ENCODE results near the gene PPM1A.

The PPM1A gene

GRCh38 chr14:60249321-60250256, 568 bp downstream of the PPM1A start:
- H3K27me3 ChIP-seq (ENCODE audit: insufficient read depth, low read depth, severe bottlenecking) = no peaks in the 10 kb centered on the region
- H3K27ac ChIP-seq = peak overlapping the region; percentile 91
- peaks cover 10% of the 10 kb centered on the region for H3K36me3 ChIP-seq
- H3K9me3 ChIP-seq (ENCODE audit: severe bottlenecking) = no peaks in the 10 kb centered on the region
- no peak for TF ChIP-seq CTCF (IDR thresholded peaks at IDR 0.05; ENCODE audit: low read depth, low read length)
- DNase-seq = peak; percentile 83
- peak overlapping the region; percentile 91 for H3K4me3 ChIP-seq (ENCODE audit: low read depth, low read length)

DNA sequence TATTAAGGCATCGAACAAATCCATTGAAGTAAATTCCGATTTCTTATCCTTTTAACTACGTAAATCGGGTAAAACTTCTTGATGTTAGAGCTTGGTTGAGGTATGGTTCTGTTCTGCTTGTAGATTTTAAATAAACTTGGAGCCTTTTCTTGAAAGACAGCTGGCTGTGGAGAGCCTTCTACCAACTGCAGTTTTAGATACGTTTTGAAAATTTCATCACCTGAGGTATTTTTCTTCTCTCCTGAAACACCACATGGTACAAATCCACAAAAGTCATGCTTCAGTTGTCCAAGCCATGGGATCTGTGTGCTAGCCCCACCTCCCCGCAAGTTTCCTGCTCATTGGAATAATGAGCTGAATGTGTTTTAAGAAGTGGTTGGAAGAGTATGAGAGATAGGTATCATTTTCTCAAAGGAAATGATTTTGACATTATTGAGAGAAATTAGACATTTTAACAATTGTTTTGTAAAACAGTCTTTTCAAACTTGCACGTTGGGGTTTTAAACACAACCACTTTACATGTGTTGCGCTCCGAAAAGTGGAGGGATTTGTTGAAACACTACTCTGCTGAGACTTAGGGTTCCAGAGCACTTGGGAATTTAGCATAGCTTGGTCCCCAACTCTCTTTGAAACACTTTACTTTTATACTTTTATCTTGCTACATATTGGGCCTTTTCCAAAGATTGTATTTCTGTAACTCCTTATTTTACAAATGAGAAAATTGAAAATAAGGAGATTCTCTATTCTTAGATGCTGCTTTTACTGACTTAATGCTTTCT, 1.4 kb downstream of the PPM1A start:
- peak; percentile 39 for DNase-seq
- Histone ChIP-seq H3K9me3 (ENCODE audit: severe bottlenecking) (no peaks in the 10 kb centered on the region), H3K27ac (peak overlapping the region; percentile 91), H3K36me3 (peaks cover 10% of the 10 kb centered on the region), H3K27me3 (ENCODE audit: insufficient read depth, low read depth, severe bottlenecking) (no peaks in the 10 kb centered on the region), H3K4me3 (ENCODE audit: low read depth, low read length) (peak overlapping the region; percentile 91)
- no peak for TF ChIP-seq CTCF (IDR thresholded peaks at IDR 0.05; ENCODE audit: low read depth, low read length)

GRCh38 chr14:60251877-60252276, 2.9 kb downstream of the PPM1A start:
- Histone ChIP-seq H3K27me3 (ENCODE audit: insufficient read depth, low read depth, severe bottlenecking) (no peaks in the 10 kb centered on the region), H3K4me3 (ENCODE audit: low read depth, low read length) (no peak overlapping the region), H3K9me3 (ENCODE audit: severe bottlenecking) (no peaks in the 10 kb centered on the region), H3K27ac (no peak overlapping the region), H3K36me3 (peaks cover 10% of the 10 kb centered on the region)
- TF ChIP-seq CTCF (IDR thresholded peaks at IDR 0.05; ENCODE audit: low read depth, low read length) = no peak
- DNase-seq = no peak

GRCh38 chr14:60252630-60253029, 3.6 kb downstream of the PPM1A start:
- Histone ChIP-seq H3K36me3 (peaks cover 10% of the 10 kb centered on the region), H3K9me3 (ENCODE audit: severe bottlenecking) (no peaks in the 10 kb centered on the region), H3K27me3 (ENCODE audit: insufficient read depth, low read depth, severe bottlenecking) (no peaks in the 10 kb centered on the region), H3K27ac (no peak overlapping the region), H3K4me3 (ENCODE audit: low read depth, low read length) (no peak overlapping the region)
- no peak for DNase-seq
- no peak for TF ChIP-seq CTCF (IDR thresholded peaks at IDR 0.05; ENCODE audit: low read depth, low read length)

- Histone ChIP-seq H3K27ac (no peak overlapping the region), H3K27me3 (ENCODE audit: insufficient read depth, low read depth, severe bottlenecking) (no peaks in the 10 kb centered on the region), H3K9me3 (ENCODE audit: severe bottlenecking) (no peaks in the 10 kb centered on the region), H3K36me3 (peaks cover 10% of the 10 kb centered on the region), H3K4me3 (ENCODE audit: low read depth, low read length) (no peak overlapping the region)
- TF ChIP-seq CTCF (IDR thresholded peaks at IDR 0.05; ENCODE audit: low read depth, low read length) = no peak
- no peak for DNase-seq
These were observed 4.6 kb downstream of the PPM1A start for GRCh38 chr14:60253649-60254048.
